ENCODE measurements around the gene NTRK3.

NTRK3 gene

GRCh38 chr15:88028024-88028423, 228.5 kb downstream of the NTRK3 start:
- Histone ChIP-seq H3K27ac (ENCODE audit: poor library complexity, severe bottlenecking) (no peak overlapping the region), H3K4me1 (ENCODE audit: insufficient read depth, poor library complexity, severe bottlenecking) (no peaks in the 10 kb centered on the region), H3K4me3 (ENCODE audit: severe bottlenecking) (no peak overlapping the region), H3K27me3 (ENCODE audit: insufficient read depth, poor library complexity, severe bottlenecking) (no peaks in the 10 kb centered on the region), H3K36me3 (ENCODE audit: low read depth) (no peaks in the 10 kb centered on the region), H3K9me3 (ENCODE audit: severe bottlenecking) (no peaks in the 10 kb centered on the region)
- DNase-seq (ENCODE audit: low spot score) (no peak), ATAC-seq (ENCODE audit: low read depth) (no peak)
- TF ChIP-seq CTCF (IDR thresholded peaks at IDR 0.05; ENCODE audit: poor library complexity, severe bottlenecking) = no peak

- ATAC-seq (ENCODE audit: low read depth) = no peak
- no peak for TF ChIP-seq CTCF (IDR thresholded peaks at IDR 0.05; ENCODE audit: poor library complexity, severe bottlenecking)
Observed at GRCh38 chr15:88023914-88024313, 232.6 kb downstream of the NTRK3 start.

GRCh38 chr15:88022716-88023115, 233.8 kb downstream of the NTRK3 start:
- Histone ChIP-seq H3K36me3 (ENCODE audit: low read depth) (no peaks in the 10 kb centered on the region), H3K4me3 (ENCODE audit: severe bottlenecking) (no peak overlapping the region), H3K9me3 (ENCODE audit: severe bottlenecking) (no peaks in the 10 kb centered on the region), H3K27me3 (ENCODE audit: insufficient read depth, poor library complexity, severe bottlenecking) (no peaks in the 10 kb centered on the region), H3K27ac (ENCODE audit: poor library complexity, severe bottlenecking) (no peak overlapping the region), H3K4me1 (ENCODE audit: insufficient read depth, poor library complexity, severe bottlenecking) (no peaks in the 10 kb centered on the region)
- no peak for DNase-seq (ENCODE audit: low spot score)
- ATAC-seq (ENCODE audit: low read depth) = no peak
- no peak for TF ChIP-seq CTCF (IDR thresholded peaks at IDR 0.05; ENCODE audit: poor library complexity, severe bottlenecking)

More at GRCh38 chr15:88023914-88024313, 232.6 kb downstream of the NTRK3 start:
- Histone ChIP-seq H3K4me3 (ENCODE audit: severe bottlenecking) (no peak overlapping the region), H3K27ac (ENCODE audit: poor library complexity, severe bottlenecking) (no peak overlapping the region), H3K27me3 (ENCODE audit: insufficient read depth, poor library complexity, severe bottlenecking) (no peaks in the 10 kb centered on the region), H3K9me3 (ENCODE audit: severe bottlenecking) (no peaks in the 10 kb centered on the region), H3K36me3 (ENCODE audit: low read depth) (no peaks in the 10 kb centered on the region), H3K4me1 (ENCODE audit: insufficient read depth, poor library complexity, severe bottlenecking) (no peaks in the 10 kb centered on the region)
- no peak for DNase-seq (ENCODE audit: low spot score)

GRCh38 chr15:88021601-88022000, 234.9 kb downstream of the NTRK3 start:
- no peak overlapping the region for H3K4me3 ChIP-seq (ENCODE audit: severe bottlenecking)
- no peaks in the 10 kb centered on the region for H3K9me3 ChIP-seq (ENCODE audit: severe bottlenecking)
- peak; percentile 60; the same call in 2 of the 3 replicates for ATAC-seq (ENCODE audit: low read depth)
- H3K36me3 ChIP-seq (ENCODE audit: low read depth) = no peaks in the 10 kb centered on the region
- no peak for TF ChIP-seq CTCF (IDR thresholded peaks at IDR 0.05; ENCODE audit: poor library complexity, severe bottlenecking)
- no peak overlapping the region for H3K27ac ChIP-seq (ENCODE audit: poor library complexity, severe bottlenecking)
- no peak for DNase-seq (ENCODE audit: low spot score)
- no peaks in the 10 kb centered on the region for H3K4me1 ChIP-seq (ENCODE audit: insufficient read depth, poor library complexity, severe bottlenecking)
- no peaks in the 10 kb centered on the region for H3K27me3 ChIP-seq (ENCODE audit: insufficient read depth, poor library complexity, severe bottlenecking)

- ATAC-seq (ENCODE audit: low read depth) (no peak), DNase-seq (ENCODE audit: low spot score) (no peak)
- no peaks in the 10 kb centered on the region for H3K27me3 ChIP-seq (ENCODE audit: insufficient read depth, poor library complexity, severe bottlenecking)
- H3K36me3 ChIP-seq (ENCODE audit: low read depth) = no peaks in the 10 kb centered on the region
- no peaks in the 10 kb centered on the region for H3K9me3 ChIP-seq (ENCODE audit: severe bottlenecking)
- no peak overlapping the region for H3K4me3 ChIP-seq (ENCODE audit: severe bottlenecking)
- no peak for TF ChIP-seq CTCF (IDR thresholded peaks at IDR 0.05; ENCODE audit: poor library complexity, severe bottlenecking)
- no peak overlapping the region for H3K27ac ChIP-seq (ENCODE audit: poor library complexity, severe bottlenecking)
- no peaks in the 10 kb centered on the region for H3K4me1 ChIP-seq (ENCODE audit: insufficient read depth, poor library complexity, severe bottlenecking)
Observed at GRCh38 chr15:88020806-88021205, 235.7 kb downstream of the NTRK3 start.

All from RWPE2 (cell line).